Cortex of kidney (tissue), 1 donor: ENCODE results near the gene FAM174B.
"Not testable (repeated sequence)": the region's sequence is repeated elsewhere in the genome, so short reads cannot be mapped to it uniquely, and the experiment has no call there.

Experiments used
- DNase-seq: peaks from one replicate; lab custom pipeline; 2025; lab: John Stamatoyannopoulos, UW

The FAM174B gene

GRCh38 chr15:92617549-92618520, 37.7 kb downstream of the FAM174B start:
- no peak for DNase-seq

DNA sequence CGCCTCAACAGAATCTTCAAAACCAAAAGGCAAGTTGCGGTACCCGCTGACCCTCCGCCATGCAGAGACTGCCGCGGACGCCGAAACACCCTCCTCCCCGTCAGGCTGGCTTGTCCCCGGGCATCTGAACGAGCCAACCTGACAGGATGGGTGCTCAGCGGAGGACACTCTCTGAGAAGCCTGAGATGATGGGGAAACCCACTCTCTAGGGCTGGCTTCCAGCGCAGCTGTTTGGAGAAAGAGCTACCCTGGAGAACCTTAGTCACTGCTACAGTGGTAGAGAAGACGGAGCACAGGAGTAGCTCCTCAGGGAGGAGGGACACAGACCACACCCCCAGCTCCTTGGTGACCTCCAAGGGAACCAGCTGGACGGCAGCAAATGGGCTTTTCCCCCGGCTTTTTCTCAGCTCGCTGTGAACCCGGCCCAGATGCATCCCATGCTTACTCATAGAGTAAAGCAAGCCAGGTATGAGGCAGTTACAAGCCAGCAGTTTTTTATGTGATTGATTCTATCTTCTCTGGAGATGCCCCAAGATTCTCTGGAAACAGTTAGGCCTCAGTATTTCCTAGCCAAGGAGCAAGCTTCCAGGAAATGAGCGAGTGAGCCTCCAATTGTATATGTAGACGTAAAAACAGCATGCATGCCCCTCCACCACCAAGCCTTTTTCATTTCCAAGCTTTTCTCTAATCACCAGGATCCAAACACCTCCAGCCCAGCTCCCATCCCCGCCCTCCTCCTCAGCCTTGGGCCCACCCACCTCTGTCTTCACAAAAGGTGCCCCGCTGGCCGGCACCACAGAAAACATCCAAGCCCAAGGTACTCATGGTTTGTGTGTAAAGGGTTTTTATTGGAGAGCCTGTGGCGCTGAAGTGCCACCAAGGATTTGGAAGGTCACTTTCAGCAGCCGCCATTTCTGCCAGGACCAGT, 38.7 kb downstream of the FAM174B start:
- no peak for DNase-seq

DNA sequence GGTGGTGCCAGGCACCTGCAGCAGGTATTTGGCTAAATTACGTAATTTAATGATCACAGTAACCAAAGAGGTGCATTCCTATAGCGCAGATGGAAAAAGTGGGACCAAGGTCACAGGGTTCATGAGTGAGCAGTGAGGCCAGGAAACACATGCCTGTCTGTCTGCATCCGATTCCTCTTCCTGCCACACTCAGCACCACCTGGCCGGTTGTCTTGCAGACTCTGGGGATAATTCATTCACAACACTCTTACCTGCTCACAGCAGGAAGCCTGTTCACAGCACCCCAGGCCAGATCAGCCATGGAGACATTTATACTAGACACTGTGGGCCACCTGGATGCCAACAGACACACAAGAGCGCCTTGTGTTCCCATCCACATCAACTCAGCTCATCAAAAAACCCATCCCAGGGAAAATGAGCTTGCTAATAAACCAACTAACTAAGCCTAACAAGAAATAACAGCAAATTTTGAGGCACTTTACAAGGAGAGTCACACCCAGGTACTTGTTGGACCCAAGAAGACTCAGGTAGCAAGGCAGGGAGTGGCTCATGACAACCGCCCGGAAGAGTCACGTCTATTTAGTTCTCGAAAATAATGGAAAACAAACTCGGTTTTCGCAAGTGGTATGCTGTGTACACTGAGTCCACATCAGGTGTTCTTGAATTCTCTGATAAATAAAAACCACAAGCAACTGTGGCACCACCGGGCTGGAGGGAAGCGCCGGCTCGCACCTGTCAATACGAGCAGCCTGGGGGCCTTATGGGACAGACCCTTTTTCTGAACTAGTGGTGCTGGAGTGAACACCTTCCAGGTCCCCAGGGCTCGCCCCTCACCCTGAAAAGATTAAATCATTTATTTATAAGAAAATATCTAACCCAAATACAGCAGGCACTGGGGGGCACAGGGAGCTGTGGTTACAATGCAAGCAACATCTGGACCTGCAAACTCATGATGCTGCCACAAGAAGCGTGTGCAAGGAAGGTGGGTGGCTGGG, 40.5 kb downstream of the FAM174B start:
- DNase-seq: no peak

DNA sequence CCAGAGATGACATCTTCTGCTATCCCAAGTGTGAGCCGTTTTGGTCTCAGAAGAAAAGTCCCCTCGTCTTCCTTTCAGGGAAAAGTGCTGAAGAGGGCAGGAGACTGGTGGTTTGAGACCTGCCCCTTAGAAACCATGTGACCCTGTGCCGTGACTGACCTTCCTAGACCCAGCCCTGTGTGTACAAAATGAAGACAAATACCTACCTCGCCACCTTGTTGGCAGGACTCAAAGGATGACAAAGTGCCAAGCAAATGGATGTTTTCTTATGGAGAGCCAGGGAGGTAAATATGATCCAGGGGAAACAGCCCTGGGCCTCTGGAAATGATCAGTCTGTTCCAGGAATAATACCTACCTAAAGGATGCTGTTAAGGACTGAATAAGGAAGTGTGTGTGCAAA, 41.3 kb downstream of the FAM174B start:
- no peak for DNase-seq

DNA sequence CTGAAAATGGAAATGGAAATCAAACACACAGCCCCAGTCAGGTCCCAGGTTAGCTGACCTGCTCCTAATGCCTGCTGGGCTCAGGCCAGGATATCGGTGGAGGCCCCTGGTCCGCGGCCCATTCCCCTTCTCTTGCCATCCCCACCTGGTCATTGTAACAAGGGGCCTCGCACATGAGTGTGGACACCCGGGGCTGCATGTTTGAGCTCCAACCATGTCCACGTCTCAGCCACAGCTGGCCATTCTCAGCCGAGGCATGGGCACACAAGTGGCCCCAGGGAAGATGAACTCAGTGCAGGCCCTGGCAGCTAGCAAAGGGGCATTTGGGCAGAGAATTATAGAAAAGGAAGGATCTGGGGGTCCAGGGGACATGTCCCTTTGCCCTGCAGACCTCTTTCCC, 41.7 kb downstream of the FAM174B start:
- DNase-seq: no peak

GRCh38 chr15:92612891-92613290, 42.7 kb downstream of the FAM174B start:
- DNase-seq: no peak

GRCh38 chr15:92611995-92612745, 43.4 kb downstream of the FAM174B start:
- DNase-seq: no peak

GRCh38 chr15:92611150-92611549, 44.4 kb downstream of the FAM174B start:
- no peak for DNase-seq

DNA sequence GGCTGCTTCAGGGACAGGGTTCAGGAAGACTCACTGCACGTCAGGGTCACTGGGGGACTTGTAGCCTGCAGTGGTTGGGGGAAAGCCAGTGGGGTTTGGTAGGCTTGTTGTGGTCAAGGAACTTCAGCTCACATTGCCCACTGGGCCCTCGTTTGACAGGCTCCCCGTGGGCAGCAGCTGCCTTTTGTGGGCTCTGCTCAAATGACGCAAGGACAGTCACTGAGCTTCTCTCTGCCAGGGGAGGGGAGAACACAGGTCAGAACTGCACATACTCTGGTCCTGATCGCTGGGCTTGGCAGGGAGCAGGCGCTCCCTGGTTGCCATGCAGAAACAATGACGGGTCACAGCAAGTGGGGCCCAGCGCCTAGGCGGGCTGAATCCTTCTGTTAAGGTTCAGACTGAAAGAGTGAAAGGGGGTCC, 45.5 kb downstream of the FAM174B start:
- no peak for DNase-seq

GRCh38 chr15:92608866-92609700, 46.5 kb downstream of the FAM174B start:
- DNase-seq: no peak

- not testable (repeated sequence) for DNase-seq
These were observed 48.8 kb downstream of the FAM174B start for GRCh38 chr15:92606836-92607150.

DNA sequence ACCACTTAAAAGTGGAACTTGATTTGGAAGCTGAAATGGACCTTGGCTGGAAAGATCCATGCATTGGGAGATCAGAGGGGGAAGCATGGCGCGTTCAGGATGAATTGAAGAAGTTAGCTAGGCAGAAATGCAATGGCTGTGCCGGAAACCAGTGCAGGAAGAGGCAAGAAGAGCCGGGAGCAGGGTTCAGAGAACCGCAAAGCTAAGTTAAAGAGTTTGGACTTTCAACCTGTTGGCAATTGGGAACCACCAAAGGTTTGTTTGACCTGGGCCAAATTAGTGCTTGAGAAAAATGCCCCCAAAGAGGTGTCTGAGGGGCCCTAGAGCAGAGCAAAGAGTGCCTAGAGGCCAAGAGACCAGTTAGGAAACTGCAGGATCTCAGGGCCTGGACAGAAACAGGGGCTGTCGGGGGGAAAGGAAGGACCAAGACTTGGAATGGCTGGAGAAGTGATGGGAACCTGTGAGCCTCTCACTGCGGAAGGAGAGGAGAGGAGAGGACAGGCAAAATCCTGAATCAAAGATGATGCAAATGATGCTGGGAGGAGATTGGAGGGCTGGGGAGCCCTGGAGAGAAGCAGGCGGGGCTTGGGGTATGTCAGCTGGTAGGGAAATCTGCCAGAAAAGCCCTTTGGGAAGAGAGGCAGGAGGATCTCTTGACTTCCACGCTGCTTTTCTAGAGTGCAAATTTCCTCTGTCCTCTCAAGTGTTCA, 49.3 kb downstream of the FAM174B start:
- no peak for DNase-seq

- DNase-seq: no peak
These were observed 50.2 kb downstream of the FAM174B start for GRCh38 chr15:92605225-92605944.

GRCh38 chr15:92603743-92604470, 51.7 kb downstream of the FAM174B start:
- DNase-seq: no peak

DNA sequence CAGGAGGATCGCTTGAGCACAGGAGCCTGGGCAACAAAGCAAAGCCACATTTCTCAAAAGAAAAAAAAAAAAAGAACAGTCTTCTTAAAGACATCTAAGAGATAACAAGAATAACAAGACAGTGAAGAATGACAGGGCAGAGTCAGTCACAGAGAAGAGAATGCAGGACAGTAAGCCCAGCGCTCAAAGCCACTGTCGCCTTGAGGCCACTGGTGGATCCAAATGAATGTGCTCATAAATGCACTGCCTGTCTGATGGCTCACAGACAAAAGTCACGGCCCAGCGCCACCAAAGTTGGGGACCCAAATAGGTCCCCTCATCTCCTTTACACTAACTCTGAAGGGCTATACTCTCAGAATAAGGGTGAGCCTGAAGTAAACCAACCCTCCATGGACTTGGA, 52.3 kb downstream of the FAM174B start:
- no peak for DNase-seq

DNA sequence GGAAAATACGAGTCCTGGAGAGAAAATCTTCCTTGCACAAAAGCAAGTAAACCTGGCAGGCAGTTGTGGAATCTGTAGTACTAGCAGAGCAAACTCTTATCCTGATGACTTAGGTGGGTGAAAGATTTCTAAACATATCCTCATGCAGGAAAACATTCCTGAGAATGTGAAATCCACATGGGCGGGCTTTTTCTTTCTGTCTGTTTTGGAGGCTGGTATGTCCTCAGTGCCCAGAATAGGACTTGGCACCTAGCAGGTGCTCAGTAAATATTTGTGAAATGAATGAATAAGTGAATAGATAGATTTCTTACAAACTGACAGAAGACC, 53.3 kb downstream of the FAM174B start:
- no peak for DNase-seq

- no peak for DNase-seq
These were observed 53.8 kb downstream of the FAM174B start for GRCh38 chr15:92601592-92602266.
